Activated naive CD8-positive, alpha-beta T cell (primary cell): ENCODE results near the gene MRPL18.

Source experiments
- H3K27ac Mint-ChIP-seq: one replicate; pipeline ENCODE4 v1.8.0; 2021; ENCODE audit warnings: mixed read lengths
- H3K27me3 Mint-ChIP-seq: one replicate; pipeline ENCODE4 v1.8.0; 2021; ENCODE audit warnings: mixed read lengths
- H3K36me3 Mint-ChIP-seq: one replicate; pipeline ENCODE4 v1.8.0; 2021; ENCODE audit warnings: mixed read lengths
- H3K4me1 Mint-ChIP-seq: one replicate; pipeline ENCODE4 v1.8.0; 2021; ENCODE audit warnings: low read depth, mixed read lengths
- H3K4me3 Mint-ChIP-seq: one replicate; pipeline ENCODE4 v1.8.0; 2021; ENCODE audit warnings: mild to moderate bottlenecking, mixed read lengths
- H3K9me3 Mint-ChIP-seq: one replicate; pipeline ENCODE4 v1.8.0; 2021; ENCODE audit warnings: low read depth, mixed read lengths

MRPL18 gene

GRCh38 chr6:159761129-159761872 is 29.0 kb upstream of the MRPL18 start:
- Mint-ChIP-seq H3K27ac (peak overlapping the region; percentile 95), H3K4me3 (peak overlapping the region; percentile 94), H3K27me3 (no peaks in the 10 kb centered on the region), H3K36me3 (peaks cover 7% of the 10 kb centered on the region), H3K4me1 (peaks cover 28% of the 10 kb centered on the region), H3K9me3 (no peaks in the 10 kb centered on the region)

DNA sequence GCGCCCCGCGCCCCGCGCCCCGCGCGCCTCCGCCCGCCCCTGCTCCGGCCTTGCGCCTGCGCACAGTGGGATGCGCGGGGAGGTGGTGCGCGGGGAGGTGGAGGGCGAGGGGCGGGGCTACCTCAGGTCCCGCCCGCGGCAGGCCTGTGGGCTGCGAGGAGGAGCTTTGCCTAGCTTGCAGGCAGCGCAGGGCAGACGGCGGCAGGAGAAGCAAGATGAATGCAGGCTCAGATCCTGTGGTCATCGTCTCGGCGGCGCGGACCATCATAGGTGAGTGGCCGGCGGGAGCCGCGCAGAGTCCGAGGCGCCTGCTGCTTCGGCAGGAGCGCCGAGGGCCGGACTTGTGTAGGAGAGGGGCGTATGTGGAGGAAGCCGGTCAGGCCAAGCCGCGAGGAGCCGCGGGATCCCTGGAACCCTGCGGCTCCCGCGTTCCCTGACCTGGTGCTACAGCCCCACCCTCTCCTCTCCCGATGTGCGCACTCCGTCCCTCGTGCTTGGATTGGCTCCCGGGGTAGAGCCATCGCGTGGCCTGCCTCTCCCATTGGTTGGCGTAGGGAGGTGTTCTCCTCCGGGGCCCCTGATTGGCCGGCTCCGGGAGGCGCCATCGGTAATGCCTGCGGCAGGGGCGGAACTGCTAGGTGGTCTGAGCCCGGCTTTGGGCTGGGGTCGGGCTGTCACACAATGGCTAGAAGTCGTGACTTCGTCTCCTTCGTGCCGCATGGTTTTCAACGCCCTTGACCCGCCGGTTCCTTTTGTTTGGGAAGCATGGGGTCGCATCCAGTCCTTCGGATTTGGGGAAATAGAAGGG is 28.2 kb upstream of the MRPL18 start, which contains the start of gene ACAT2:
Gene ACAT2 (plus strand): TSS at position 173 of the 808 bp plus-strand sequence. CDS start 43 bp downstream, at position 216.
- peak within 1 kb of the TSS; percentile 94 for H3K4me3 Mint-ChIP-seq
- peaks cover 7% of the 10 kb centered on the region for H3K36me3 Mint-ChIP-seq
- H3K9me3 Mint-ChIP-seq = no peaks in the 10 kb centered on the region
- H3K27me3 Mint-ChIP-seq = no peaks in the 10 kb centered on the region
- peak within 1 kb of the TSS; percentile 95 for H3K27ac Mint-ChIP-seq
- H3K4me1 Mint-ChIP-seq = peaks cover 28% of the 10 kb centered on the region

GRCh38 chr6:159762681-159763293 is 27.5 kb upstream of the MRPL18 start:
- peaks cover 10% of the 10 kb centered on the region for H3K36me3 Mint-ChIP-seq
- peak overlapping the region; percentile 94 for H3K4me3 Mint-ChIP-seq
- H3K9me3 Mint-ChIP-seq = no peaks in the 10 kb centered on the region
- H3K27ac Mint-ChIP-seq = peak overlapping the region; percentile 91
- H3K27me3 Mint-ChIP-seq = no peaks in the 10 kb centered on the region
- peaks cover 28% of the 10 kb centered on the region for H3K4me1 Mint-ChIP-seq

DNA sequence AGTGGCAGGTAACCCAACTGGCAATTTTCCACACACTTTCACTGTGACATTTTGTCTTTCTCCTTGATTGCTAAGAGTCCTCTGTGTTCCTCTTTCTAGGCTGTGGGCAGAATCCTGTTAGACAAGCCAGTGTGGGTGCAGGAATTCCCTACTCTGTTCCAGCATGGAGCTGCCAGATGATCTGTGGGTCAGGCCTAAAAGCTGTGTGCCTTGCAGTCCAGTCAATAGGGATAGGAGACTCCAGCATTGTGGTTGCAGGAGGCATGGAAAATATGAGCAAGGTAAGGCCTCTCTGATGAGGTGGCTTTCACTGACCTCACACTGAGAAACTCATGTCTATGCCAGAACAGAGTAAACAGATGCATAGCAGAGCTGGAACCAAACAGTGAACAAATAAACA is 23.4 kb upstream of the MRPL18 start:
- no peaks in the 10 kb centered on the region for H3K9me3 Mint-ChIP-seq
- H3K36me3 Mint-ChIP-seq = peaks cover 17% of the 10 kb centered on the region
- H3K27ac Mint-ChIP-seq = no peak overlapping the region
- H3K27me3 Mint-ChIP-seq = no peaks in the 10 kb centered on the region
- no peak overlapping the region for H3K4me3 Mint-ChIP-seq
- peaks cover 10% of the 10 kb centered on the region for H3K4me1 Mint-ChIP-seq

DNA sequence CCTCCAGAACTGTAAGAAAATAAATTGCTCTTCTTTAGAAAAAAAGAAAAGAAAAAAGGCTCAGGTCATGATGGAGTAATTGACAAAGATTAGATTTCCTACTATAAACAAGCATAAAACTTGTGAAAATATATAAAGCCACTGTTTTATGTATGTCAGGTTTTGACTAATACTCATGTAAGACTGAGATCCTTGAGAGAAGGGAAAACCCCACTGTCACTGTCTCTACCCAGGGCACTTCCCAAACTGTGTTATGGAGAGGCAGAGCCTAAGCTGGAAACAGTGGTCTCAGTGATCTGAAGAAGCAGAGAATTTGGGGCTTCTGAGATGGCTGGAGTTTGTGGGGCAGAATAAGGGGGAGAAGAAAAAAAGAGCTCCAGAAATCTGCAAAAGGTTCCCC is 20.8 kb upstream of the MRPL18 start:
- H3K4me3 Mint-ChIP-seq = no peak overlapping the region
- no peaks in the 10 kb centered on the region for H3K9me3 Mint-ChIP-seq
- peaks cover 19% of the 10 kb centered on the region for H3K36me3 Mint-ChIP-seq
- H3K27me3 Mint-ChIP-seq = no peaks in the 10 kb centered on the region
- peaks cover 5% of the 10 kb centered on the region for H3K4me1 Mint-ChIP-seq
- H3K27ac Mint-ChIP-seq = no peak overlapping the region

DNA sequence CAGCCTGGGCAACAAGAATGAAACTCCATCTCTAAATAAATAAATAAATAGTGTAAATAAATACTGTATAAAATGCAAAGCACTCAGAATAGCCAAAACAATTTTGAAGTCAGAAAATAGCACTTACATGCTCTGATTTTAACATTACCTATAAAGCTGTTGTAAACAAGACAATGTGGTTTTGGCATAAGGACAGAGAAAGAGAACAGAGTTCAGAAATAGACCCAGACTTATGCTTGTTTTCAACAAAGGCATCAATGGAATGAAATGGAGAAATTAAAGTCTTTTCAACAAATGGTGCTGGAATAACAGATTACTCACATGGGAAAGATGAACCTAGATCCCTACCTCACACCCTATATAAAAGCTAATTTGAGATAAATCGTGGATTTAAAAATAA is 18.1 kb upstream of the MRPL18 start:
- Mint-ChIP-seq H3K27me3 (no peaks in the 10 kb centered on the region), H3K4me1 (peaks cover 2% of the 10 kb centered on the region), H3K4me3 (no peak overlapping the region), H3K9me3 (no peaks in the 10 kb centered on the region), H3K36me3 (peaks cover 18% of the 10 kb centered on the region), H3K27ac (no peak overlapping the region)

- peaks cover 11% of the 10 kb centered on the region for H3K4me1 Mint-ChIP-seq
- no peaks in the 10 kb centered on the region for H3K9me3 Mint-ChIP-seq
- peaks cover 7% of the 10 kb centered on the region for H3K36me3 Mint-ChIP-seq
- H3K4me3 Mint-ChIP-seq = no peak overlapping the region
- H3K27ac Mint-ChIP-seq = peak overlapping the region; percentile 54
- no peaks in the 10 kb centered on the region for H3K27me3 Mint-ChIP-seq
These were observed 12.9 kb upstream of the MRPL18 start for GRCh38 chr6:159777240-159777904.

- Mint-ChIP-seq H3K9me3 (no peaks in the 10 kb centered on the region), H3K4me1 (peaks cover 19% of the 10 kb centered on the region), H3K36me3 (peaks cover 11% of the 10 kb centered on the region), H3K27me3 (no peaks in the 10 kb centered on the region), H3K27ac (no peak overlapping the region), H3K4me3 (no peak overlapping the region)
These were observed 12.1 kb upstream of the MRPL18 start for GRCh38 chr6:159778131-159778530.

DNA sequence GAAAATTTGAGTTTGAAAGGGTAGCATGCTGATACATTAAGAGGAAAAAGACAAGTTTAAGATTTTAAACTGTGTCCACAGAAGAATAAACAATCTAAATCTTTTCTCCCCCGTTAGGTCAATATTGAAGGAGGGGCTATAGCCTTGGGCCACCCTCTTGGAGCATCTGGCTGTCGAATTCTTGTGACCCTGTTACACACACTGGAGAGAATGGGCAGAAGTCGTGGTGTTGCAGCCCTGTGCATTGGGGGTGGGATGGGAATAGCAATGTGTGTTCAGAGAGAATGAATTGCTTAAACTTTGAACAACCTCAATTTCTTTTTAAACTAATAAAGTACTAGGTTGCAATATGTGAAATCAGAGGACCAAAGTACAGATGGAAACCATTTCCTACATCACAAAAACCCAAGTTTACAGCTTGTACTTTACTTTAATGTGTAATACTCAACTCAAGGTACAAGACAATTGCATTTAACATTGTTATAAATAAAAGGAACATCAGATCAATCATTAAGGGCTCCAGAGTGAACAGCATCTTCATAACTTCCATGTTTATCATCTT is 11.6 kb upstream of the MRPL18 start:
- Mint-ChIP-seq H3K36me3 (peaks cover 11% of the 10 kb centered on the region), H3K4me1 (peaks cover 21% of the 10 kb centered on the region), H3K4me3 (no peak overlapping the region), H3K27ac (peak overlapping the region; percentile 71), H3K27me3 (no peaks in the 10 kb centered on the region), H3K9me3 (no peaks in the 10 kb centered on the region)

DNA sequence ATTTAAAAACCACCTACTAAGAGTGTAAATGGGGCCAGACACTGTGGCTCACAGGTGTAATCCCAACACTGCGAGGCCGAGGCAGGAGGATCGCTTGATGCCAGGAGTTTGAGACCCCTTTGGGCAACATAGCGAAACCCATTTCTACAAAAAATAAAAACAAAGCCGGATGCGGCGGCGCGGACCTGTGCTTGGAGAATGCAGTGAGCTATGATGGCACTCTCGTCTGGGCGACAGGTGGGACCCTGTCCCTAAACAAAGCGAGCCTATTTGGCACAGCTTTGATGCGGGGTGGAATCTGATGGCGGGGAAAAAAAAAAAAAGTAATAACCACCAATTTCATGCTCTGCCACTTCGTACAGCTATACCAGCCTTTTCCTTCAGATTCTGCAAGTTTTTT is 2.0 kb upstream of the MRPL18 start:
- Mint-ChIP-seq H3K27me3 (no peaks in the 10 kb centered on the region), H3K9me3 (no peaks in the 10 kb centered on the region), H3K36me3 (peaks cover 11% of the 10 kb centered on the region), H3K4me1 (peaks cover 56% of the 10 kb centered on the region), H3K4me3 (peak overlapping the region; percentile 98), H3K27ac (peak overlapping the region; percentile 74)

DNA sequence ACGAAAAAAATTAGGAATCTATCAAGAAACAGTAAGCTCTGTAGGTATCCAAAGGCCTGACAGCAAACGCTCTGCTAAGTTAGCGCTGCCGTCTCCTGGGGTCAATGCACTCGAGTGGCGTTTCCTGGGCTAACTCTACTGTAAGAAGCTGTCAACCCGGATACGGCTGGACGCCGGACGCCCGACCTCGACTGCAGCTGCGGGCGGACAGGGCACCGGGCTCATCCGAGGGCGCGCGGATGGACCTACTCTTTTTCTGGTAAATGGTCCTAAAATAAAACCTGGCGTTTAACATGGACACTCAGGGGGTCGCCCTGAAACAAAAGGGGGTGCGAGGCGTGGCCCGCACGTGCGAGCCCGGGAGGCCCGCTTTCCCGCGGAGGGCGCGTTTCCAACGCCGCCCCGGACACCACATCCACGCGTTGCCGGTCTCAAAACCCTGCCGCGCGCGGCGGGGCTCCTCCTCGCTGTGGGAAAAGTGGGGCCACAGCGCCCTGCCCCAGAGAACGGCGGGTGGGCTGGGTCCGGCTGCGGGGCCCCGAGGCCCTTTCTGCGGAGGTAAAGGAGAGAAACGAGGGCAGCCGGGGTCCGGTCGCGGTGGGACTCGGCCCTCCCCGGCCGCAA is 1.4 kb upstream of the MRPL18 start:
- Mint-ChIP-seq H3K36me3 (peaks cover 11% of the 10 kb centered on the region), H3K4me1 (peaks cover 56% of the 10 kb centered on the region), H3K9me3 (no peaks in the 10 kb centered on the region), H3K27me3 (no peaks in the 10 kb centered on the region), H3K27ac (peak overlapping the region; percentile 98), H3K4me3 (peak overlapping the region; percentile 98)

GRCh38 chr6:159789377-159790148 is 704 bp upstream of the MRPL18 start, which contains the start of gene TCP1:
TSS of gene TCP1 (minus strand) at chr6:159789602. CDS start at chr6:159789468, 134 bp downstream.
- H3K4me1 Mint-ChIP-seq = peaks cover 60% of the 10 kb centered on the region
- H3K27ac Mint-ChIP-seq = peak within 1 kb of the TSS; percentile 98
- peaks cover 13% of the 10 kb centered on the region for H3K36me3 Mint-ChIP-seq
- H3K4me3 Mint-ChIP-seq = peak within 1 kb of the TSS; percentile 98
- H3K9me3 Mint-ChIP-seq = no peaks in the 10 kb centered on the region
- H3K27me3 Mint-ChIP-seq = no peaks in the 10 kb centered on the region

DNA sequence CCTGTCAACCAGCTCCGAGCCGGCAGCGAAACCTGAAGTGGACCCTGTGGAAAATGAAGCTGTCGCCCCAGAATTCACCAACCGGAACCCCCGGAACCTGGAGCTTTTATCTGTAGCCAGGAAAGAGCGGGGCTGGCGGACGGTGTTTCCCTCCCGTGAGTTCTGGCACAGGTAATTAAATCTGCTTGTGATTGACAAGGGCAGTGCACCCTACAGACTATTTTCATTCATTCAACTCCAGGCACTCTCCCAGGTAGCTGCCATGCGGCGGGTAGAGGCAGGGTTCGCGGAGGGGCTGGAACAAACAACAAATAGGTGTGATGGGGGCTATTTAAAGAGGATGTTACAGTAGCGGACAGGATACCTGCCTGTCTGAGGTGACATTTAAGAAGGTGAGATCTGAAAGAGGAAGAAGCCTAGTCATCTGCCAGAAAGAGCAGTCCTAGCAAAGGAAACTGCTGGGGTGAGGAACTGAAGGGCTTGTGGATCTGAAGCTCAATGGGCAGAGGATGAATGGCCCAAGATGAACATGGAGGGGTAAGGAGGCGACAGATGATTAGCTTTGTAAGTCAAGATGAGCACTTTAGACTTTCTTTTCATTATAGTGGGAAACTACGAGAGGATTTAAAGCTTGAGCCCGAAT is 810 bp downstream of the MRPL18 start:
- Mint-ChIP-seq H3K9me3 (no peaks in the 10 kb centered on the region), H3K27ac (peak overlapping the region; percentile 98), H3K4me1 (peaks cover 56% of the 10 kb centered on the region), H3K27me3 (no peaks in the 10 kb centered on the region), H3K36me3 (peaks cover 13% of the 10 kb centered on the region), H3K4me3 (peak overlapping the region; percentile 98)
